HG02623 (cell line): ENCODE results near the gene KSR2.
"Not testable (repeated sequence)": the region's sequence is repeated elsewhere in the genome, so short reads cannot be mapped to it uniquely, and the experiment has no call there.

Experiments
- ATAC-seq: cut with Tn5 transposase; IDR thresholded peaks from one replicate; pipeline ENCODE4 v1.9.1; 2021; ENCODE audit warnings: moderate library complexity; ENCODE audit not compliant: unreplicated experiment

Gene KSR2

GRCh38 chr12:117968826-117969659, at the start of gene KSR2:
Gene KSR2, minus strand, starts transcription at chr12:117968990. Its CDS starts 735 bp downstream, at chr12:117968255.
- ATAC-seq = peak; percentile 50

GRCh38 chr12:118017926-118018325, 49.1 kb upstream of the KSR2 start:
- no peak for ATAC-seq

GRCh38 chr12:118016424-118017264, 47.9 kb upstream of the KSR2 start, which contains the start of gene RFC5:
Gene RFC5, plus strand, starts transcription at chr12:118016703. Its CDS starts 125 bp downstream, at chr12:118016828.
- peak; percentile 98 for ATAC-seq

GRCh38 chr12:118015944-118016343, 47.2 kb upstream of the KSR2 start:
- ATAC-seq = no peak

- no peak for ATAC-seq
Observed at GRCh38 chr12:118015306-118015705, 46.5 kb upstream of the KSR2 start.

GRCh38 chr12:118013283-118013682, 44.5 kb upstream of the KSR2 start:
- no peak for ATAC-seq

- ATAC-seq = no peak
Observed at GRCh38 chr12:118011961-118012360, 43.2 kb upstream of the KSR2 start.

GRCh38 chr12:118011377-118011776, 42.6 kb upstream of the KSR2 start:
- no peak for ATAC-seq

GRCh38 chr12:118010903-118011302, 42.1 kb upstream of the KSR2 start:
- ATAC-seq = no peak

GRCh38 chr12:117999806-118000205, 31.0 kb upstream of the KSR2 start:
- ATAC-seq = not testable (repeated sequence)

- no peak for ATAC-seq
Observed at GRCh38 chr12:117998719-117999118, 29.9 kb upstream of the KSR2 start.

GRCh38 chr12:117994551-117995438, 26.0 kb upstream of the KSR2 start:
- no peak for ATAC-seq

GRCh38 chr12:117986705-117987469, 18.1 kb upstream of the KSR2 start:
- no peak for ATAC-seq

GRCh38 chr12:117985182-117985581, 16.4 kb upstream of the KSR2 start:
- ATAC-seq = no peak

GRCh38 chr12:117981267-117981666, 12.5 kb upstream of the KSR2 start:
- ATAC-seq = no peak

- no peak for ATAC-seq
Observed at GRCh38 chr12:117980616-117981015, 11.8 kb upstream of the KSR2 start.

- ATAC-seq = no peak
Observed at GRCh38 chr12:117977373-117977772, 8.6 kb upstream of the KSR2 start.

- ATAC-seq = no peak
Observed at GRCh38 chr12:117975006-117975405, 6.2 kb upstream of the KSR2 start.

GRCh38 chr12:117972301-117972700, 3.5 kb upstream of the KSR2 start:
- ATAC-seq = no peak

- no peak for ATAC-seq
Observed at GRCh38 chr12:117970334-117970733, 1.5 kb upstream of the KSR2 start.
